Posterior vena cava (tissue), 2 donors: ENCODE data around the gene C20orf144. TPM values are rescaled to one million over a fixed set of nuclear protein-coding genes. Genes with fewer than 3 reads are reported as not detected.
"Not testable (repeated sequence)": the region's sequence is repeated elsewhere in the genome, so short reads cannot be mapped to it uniquely, and the experiment has no call there.

ENCODE experiments used
- DNase-seq: peaks from one replicate; pipeline ENCODE4 v3.0.0-alpha.2; 2020; ENCODE audit warnings: low spot score
- intact Hi-C, 2 donors: fragments of 100-400 bp; cut with DNase I; formaldehyde crosslinking; loops; one replicate each; pipeline versions ENCODE4 v1.14.1 to v1.14.2; 2022 to 2023
- total RNA-seq, 2 donors: library from RNA; stranded (reverse); fragmentation: NEBNext Ultra II Directional; extraction: Animal tissue kit (Norgen Biotek cat#: 25700); gene quantifications; one replicate each; pipeline ENCODE4 v1.2.1, GENCODE V29; 2021
- donor health status: DM: yes; HTN: yes; CAD: no.
- donor health status: DM: yes; HTN: yes; CAD: no.

Gene C20orf144
- total RNA-seq, 2 donors from 2014 or later = not detected

- peak; percentile 99 for DNase-seq
- intact Hi-C loops = no loop called here
Measured at GRCh38 chr20:33686100-33686983, 24.2 kb downstream of the C20orf144 start, which contains the start of gene E2F1. Gene E2F1, minus strand, starts transcription at chr20:33686385. Its CDS starts 121 bp downstream, at chr20:33686264.

GRCh38 chr20:33686984-33687366, 24.8 kb downstream of the C20orf144 start:
- no peak for DNase-seq
- intact Hi-C loops = no loop called here

GRCh38 chr20:33687370-33687915, 25.3 kb downstream of the C20orf144 start:
- intact Hi-C loops = no loop called here
- DNase-seq = no peak

GRCh38 chr20:33687993-33688937, 26.1 kb downstream of the C20orf144 start:
- intact Hi-C loops = no loop called here
- no peak for DNase-seq

- intact Hi-C loops = no loop called here
- DNase-seq = no peak
Measured at GRCh38 chr20:33688938-33689424, 26.9 kb downstream of the C20orf144 start.

- intact Hi-C loops = no loop called here
- DNase-seq = no peak
Measured at GRCh38 chr20:33689493-33689892, 27.4 kb downstream of the C20orf144 start.

- intact Hi-C loops = no loop called here
- no peak for DNase-seq
Measured at GRCh38 chr20:33689973-33690372, 27.8 kb downstream of the C20orf144 start.

GRCh38 chr20:33693289-33693688, 31.2 kb downstream of the C20orf144 start:
- intact Hi-C loops = no loop called here
- no peak for DNase-seq

- intact Hi-C loops = no loop called here
- DNase-seq = peak; percentile 86
Measured at GRCh38 chr20:33693741-33694638, 31.9 kb downstream of the C20orf144 start.

- intact Hi-C loops = no loop called here
- no peak for DNase-seq
Measured at GRCh38 chr20:33694639-33695012, 32.5 kb downstream of the C20orf144 start.

GRCh38 chr20:33696448-33696847, 34.3 kb downstream of the C20orf144 start:
- DNase-seq = no peak
- intact Hi-C loops = no loop called here

- peak; percentile 92 for DNase-seq
- intact Hi-C loops = no loop called here
Measured at GRCh38 chr20:33697129-33697528, 35.0 kb downstream of the C20orf144 start.

GRCh38 chr20:33698966-33699365, 36.8 kb downstream of the C20orf144 start:
- DNase-seq, intact Hi-C loops: not testable (repeated sequence)

GRCh38 chr20:33700696-33701441, 38.7 kb downstream of the C20orf144 start:
- intact Hi-C loops, DNase-seq: not testable (repeated sequence)

- DNase-seq = no peak
- intact Hi-C loops = no loop called here
Measured at GRCh38 chr20:33701629-33702450, 39.7 kb downstream of the C20orf144 start.

GRCh38 chr20:33702861-33703260, 40.7 kb downstream of the C20orf144 start:
- intact Hi-C loops = no loop called here
- no peak for DNase-seq

GRCh38 chr20:33703498-33704137, 41.5 kb downstream of the C20orf144 start:
- intact Hi-C loops = no loop called here
- no peak for DNase-seq
